Stimulated activated CD8-positive, alpha-beta memory T cell treated with anti-CD3 and anti-CD28 coated beads, Interleukin-2, amount 100 ng/mL, for 48 hours (primary cell): ENCODE results near the gene CUL1.

Source experiments
- DNase-seq, 2 donors: peaks; one replicate each; pipeline ENCODE4 v3.0.0-alpha.2; 2020; ENCODE audit warnings: low read depth in 2 of 2

CUL1 gene

DNA sequence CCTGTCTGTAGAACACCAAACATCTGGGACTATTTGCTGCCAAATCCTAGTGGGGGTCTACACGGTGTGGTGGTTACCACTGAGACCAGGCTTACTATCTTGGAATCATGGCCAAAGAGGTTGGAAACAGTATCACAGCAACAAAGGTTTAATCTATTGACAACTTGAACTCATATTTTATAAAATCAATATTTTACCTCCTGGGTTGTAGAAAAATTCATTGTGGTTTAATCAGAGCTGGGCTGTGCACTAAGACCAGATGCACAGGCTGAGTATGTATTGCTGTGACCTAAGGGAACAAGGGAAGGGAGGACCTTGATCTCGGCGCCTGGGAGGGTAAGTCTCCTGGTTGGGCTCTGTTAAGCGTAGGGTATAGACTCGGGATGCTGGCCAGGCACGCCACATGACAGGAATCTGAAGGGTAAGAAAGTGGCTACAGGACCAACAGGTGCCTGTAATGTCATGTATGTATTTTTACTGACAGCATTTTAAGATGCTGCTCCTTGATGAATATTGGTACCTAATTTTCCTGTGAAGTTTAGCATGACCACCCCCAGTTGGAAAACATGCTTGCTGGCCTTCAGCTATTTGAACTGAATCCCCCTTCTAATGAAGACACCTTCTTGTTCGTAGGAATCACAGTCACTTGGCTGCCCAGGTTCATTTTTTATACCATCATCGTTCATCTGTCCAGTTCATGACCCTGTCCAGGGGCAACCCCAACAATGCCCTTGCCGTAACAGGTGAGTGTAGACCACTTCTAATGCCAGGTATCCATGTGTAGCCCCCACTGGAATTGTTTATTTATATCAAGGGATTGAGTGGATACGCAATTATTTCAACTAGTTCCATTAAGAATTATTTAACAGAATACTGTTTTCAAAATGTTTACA is 105.9 kb downstream of the CUL1 start:
- DNase-seq, result no peak

DNA sequence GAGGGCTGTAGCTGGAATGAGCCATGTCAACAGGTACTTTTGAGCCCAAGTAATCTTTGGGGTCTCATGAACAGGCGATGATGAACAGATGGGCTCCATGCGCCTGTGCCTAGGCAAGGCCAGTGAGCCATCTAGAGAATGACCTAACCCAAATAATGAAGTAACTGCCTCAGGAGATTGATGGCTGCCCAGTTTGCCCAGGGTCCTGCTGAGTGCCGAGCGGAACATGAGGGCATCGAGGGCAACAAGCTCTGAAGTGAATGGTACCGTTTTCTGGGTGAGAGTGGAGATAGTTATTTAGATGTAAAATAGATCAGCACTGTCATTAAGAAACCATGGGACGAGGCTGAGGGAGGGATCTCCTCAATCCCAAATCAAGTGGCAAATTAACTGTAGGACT is 107.5 kb downstream of the CUL1 start:
- DNase-seq, result no peak

DNA sequence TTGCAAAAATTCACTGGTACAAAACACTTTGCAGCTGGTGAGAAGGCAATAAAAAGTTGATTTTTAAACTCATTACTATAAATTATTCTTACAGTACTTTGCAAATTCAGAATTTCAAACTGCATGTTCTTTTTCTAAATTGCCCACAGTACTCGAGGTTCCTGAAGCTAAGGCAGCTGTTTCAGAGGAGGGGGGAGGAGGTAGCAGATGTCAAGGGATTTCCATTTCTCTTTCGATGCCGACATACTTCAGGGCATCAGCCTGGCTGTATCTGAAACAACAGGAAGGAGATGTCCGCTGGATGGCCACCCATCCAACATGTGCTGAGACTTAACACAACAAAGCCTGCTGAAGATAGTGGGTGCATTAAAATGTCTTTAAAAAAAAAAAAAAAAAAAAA is 108.7 kb downstream of the CUL1 start:
- no peak for DNase-seq

DNA sequence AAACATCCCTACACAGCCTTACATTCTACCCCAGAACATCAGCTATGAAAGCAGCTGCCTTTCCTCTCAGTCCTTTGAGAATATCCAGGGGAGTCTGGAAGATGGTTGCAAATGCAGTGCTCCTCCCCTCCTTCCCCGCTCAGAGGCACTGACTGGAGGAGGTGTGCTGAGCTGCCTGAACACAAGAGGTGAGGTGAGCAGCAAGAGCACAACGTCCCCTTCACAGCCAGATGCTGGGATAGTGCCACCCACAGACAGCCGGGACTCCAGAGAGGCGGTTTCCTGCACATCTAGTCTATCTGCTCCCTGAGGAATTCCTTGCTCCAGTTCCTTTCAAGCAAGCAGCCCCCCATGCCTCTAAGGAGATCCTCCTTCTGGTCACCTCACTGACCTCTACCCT is 111.2 kb downstream of the CUL1 start:
- DNase-seq, result no peak

DNA sequence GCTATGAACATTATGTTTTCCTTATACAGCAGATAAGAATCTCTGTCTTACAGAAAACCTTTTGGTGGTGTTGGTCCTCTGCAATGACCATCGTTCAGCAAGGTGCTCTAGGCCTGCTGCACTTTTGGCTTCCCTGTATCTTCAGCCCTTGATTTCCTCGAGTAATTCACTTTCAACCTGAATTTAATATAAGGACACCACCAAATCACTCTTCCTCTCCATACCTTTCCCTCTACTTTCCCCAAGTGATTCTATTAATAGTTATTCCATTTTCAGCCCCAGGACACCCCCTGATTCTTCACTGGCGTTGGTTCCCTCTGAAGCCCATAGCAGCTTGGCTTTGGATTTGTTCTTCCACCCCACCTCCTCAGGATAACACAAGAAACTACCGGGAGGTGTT is 113.2 kb downstream of the CUL1 start:
- DNase-seq, result no peak

DNA sequence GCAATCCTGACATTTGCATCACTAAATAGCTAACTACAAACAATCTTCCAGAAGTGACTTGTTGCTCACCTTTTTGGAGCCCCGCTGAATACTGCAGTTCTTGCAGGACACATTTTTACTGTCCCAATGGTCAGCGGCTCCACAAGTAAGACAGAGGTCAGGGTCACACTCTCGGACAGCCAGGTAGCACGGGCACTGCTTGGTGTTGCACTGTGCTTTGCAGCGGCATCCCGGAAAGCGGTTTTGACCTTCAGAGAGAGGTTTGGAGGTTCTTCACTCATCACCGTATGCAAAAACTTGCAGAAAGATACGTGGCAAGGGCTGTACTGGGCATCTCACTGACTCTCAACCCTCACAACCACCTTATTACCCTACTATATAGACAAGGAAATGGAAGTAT is 115.2 kb downstream of the CUL1 start:
- DNase-seq, result no peak

DNA sequence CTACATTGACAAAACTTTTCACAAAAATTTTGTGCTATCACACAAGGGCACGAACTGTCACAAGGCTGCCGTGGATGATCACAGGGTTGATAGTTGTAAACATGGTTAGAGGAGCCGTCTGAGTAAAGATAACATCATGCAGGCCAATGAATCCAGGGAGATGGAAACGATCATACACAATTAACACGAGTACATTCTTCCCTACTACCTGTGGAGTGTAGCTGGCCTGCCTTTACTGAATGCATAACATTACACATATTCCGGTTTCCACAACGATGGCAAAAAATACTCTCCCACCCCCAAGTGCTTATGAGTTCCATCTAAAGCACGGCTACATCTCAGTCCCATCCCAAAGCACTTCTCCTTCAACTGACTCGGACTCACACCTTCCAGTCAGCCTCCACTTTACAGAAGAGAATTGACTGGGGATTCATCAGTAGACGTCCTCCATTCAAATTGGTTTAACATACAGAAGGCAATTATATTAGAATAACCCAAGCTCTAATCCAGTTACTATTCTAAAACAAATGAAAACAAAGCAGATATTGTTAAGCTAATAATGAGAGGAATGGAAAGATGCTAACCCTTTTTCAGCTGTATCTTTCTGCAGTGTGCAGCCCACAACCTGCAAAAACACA is 116.3 kb downstream of the CUL1 start:
- DNase-seq, result no peak

DNA sequence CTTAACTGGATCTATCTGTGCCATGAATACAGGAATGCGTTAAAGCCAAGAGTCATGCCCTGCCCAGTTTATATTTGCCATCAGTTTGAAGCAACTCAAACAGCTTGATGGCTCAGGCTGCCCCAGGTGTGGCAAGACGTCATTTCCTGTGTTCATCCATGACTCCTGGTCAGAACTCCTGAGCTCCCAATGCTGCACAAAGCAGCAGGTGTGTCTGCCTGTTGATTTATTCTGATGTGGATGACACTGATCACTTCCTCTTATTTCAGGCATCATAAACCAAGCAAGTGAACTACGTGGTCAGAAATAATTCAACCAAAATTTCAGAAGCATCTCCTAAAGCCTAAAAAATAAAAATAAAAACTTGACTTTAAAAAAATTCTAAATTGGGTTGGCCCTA is 116.9 kb downstream of the CUL1 start:
- DNase-seq, result no peak

DNA sequence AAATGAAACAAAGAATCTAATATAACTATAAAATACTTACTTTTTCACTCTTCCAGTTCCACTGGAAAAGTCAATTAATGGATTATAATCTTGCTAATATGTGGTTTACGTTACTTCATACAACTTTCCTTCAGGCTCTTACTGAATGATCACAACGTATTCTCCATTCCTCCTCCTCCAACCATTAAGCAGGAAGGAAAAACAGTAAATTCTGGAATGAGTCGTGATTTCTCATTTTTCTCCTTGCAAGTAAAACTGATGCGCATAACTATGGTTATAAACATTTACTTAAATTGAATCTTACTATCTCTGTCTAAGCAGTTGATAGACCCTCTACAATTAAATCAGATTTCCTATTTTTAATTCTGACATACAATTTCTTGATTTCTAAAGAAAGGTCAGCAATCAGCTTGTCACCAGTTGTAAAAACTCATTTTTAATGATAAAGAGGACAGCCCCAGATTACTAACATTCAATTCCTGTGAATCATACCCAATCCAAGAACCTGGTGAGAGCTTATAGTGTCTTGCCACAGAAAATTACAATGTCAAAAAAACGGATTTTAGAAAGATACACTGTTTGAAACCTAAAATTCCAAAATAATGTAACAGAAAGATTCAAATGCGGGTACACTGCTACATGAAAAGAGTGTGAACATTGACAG is 121.1 kb downstream of the CUL1 start:
- DNase-seq, result no peak

DNA sequence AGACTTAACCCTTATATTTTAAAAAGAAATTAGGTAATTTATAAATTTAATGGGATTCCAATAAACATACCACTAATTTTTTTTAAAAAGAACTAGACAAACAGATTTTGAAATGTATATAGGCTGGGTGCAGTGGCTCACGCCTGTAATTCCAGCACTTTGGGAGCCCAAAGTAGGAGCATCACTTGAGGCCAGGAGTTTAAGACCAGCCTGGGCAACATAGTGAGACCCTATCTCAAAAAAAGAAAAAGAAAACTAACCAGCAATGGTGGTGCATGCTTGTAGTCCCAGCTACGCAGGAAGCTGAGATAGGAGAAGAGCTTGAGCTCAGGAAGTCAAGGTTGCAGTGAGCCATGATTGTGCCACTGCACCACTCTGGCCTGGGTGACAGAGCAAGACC is 122.7 kb downstream of the CUL1 start:
- DNase-seq, result no peak

DNA sequence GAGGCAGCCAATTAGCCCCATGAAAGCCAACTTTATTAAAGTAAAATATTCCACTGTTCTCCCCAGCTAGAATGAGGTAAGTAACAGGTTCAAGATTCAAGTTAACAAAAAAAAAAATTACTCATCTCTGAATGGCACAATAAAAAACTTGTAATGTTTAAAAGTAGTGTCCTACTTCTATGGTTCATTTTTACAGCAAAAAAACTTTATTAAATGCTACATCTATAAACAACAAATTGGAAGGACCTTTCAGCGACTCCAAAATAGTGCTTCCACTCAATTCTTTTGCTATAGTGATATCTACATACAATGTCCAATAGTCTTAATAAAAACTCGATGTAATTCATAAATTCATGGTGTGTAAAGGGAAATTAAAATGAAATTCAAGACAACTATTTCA is 126.2 kb downstream of the CUL1 start:
- no peak for DNase-seq

DNA sequence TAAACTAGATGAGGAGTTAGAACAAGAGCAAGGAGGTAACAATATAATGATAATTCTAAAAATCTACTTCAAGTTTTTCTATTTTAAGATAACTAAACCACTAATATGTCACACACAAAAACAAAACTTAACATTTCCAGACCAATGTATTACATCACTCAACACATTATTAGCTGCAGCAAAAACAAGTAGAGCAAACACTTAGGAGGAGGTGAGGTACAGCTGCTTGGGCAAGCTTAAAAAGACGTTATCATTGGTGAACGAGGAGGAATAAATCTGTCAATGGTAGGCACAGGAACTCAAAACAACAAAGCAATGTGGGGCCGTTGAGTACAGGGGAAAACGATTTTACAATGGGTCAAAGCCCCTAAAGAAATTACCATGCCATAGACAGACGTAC is 126.6 kb downstream of the CUL1 start:
- no peak for DNase-seq

DNA sequence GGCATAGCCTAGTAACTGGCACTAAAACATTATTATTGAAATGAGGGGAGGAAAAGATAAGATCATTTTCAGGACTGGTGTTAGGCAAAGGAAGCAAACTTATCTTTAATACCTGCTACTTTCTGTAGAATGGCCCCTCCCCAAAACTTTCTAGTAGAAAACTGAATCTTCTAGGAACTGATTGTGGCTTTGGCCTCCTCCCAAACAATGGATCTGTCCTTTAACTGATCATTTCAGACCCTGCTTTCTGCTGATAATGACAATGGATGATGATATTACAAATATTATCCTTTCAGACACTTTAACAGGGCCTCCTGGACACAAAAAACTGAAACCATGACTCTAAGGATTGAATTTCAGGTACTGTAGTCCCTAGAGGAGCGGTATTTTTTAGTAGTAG is 130.3 kb downstream of the CUL1 start:
- no peak for DNase-seq

DNA sequence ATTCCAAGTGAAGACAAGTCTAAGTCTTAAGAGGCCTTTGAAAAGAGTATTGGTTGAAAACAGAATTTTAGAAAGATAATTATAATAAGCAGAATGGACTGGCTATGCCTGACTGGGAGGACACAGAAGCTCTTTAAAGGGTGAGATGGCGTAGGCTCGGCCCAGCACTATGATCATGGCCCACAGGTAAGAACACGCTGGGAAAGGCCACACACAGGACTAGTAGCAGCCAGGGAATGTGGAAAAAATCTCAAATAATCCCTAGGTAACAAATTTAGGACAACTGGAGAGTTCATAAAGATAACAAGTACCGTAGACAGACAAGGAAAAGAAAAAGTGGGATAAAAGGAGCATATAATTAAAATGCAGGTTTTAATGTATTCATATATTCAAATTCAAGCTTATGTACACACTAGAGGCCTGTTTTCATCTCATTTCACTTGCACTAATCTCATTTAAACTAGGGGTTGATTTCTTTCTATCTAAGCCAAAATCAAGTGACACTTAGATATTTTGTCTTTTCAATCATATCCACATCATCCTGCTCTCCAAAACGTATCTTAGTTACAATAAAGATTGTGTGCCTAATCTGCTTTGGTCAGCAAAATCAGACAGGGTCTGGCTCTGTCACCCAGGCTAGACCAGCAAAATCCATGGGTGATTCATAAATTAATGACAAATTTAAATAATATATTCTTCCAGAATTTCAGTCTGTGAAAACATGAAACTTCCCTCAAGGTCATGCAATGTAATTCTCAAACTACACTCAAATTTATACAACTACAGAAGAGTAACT is 132.4 kb downstream of the CUL1 start:
- DNase-seq, result no peak

DNA sequence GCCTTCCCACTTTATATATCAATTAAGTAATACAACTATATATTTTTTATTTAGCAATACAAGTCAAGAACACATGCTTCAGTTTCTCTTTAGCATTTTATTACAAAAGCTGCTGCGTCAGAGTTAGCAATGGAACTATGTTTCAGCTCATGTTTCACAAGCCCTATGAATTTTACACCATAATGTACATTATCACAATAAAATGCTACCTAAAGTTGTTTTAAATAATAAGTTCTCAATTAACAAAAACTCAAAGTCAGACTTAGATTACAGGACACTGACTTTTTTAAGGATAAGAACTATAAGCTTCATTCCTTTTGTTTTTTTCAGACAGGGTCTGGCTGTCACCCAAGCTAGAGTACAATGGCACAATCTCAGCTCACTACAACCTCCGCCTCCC is 133.1 kb downstream of the CUL1 start:
- no peak for DNase-seq

DNA sequence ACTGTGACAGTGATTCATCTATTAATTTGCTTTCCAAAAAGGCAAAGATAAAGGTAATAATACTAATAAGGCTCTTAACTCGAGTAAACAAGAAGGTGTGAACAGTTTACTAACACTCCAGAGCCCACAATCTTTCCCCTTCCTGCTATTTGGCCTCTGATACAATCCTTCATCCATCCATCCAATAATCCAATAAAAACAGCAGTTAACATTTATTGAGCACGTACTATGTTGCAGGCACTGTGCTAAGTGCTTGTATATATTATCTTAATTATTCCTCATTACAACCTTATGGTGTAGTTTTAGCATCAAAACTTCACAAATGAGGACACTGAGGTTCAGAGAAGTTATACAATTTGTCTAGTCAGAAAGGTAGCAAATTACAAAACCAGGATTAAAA is 135.9 kb downstream of the CUL1 start:
- DNase-seq, result no peak

DNA sequence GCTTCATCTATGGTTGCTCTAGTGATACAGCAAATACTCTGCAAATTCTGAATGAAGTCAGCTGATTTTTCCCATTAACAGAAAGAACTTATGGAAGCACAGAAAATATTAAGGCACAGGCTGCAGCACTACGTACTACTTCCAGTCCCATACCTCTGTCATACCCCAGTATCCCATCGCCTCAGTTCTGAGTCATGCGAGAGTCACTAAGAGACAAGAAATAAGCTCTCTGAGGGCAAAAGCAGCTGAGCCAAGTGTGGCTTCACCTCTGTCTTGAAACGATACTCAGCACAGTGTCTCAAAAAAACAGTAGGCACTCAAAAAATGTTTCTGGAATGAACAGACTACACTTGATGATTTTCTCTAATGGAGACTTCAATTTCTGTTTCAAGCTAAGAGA is 137.2 kb downstream of the CUL1 start:
- DNase-seq, result no peak

DNA sequence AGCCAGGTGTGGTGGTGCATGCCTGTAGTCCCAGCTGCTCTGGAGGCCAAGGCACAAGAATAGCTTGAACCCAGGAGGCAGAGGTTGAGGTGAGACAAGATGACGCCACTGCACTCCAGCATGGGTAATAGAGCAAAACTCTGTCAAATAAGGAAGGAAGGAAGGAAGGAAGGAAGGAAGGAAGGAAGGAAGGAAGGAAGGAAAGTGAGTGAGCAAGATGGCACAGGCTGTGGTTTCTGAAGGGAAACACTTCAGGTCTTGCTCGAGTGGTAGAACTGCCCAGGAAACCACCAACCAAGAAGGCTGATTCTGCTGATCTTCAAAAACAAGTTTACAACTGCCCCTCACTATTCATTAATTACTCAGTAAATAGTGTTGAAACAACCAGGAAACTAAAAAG is 140.2 kb downstream of the CUL1 start:
- DNase-seq, result no peak

DNA sequence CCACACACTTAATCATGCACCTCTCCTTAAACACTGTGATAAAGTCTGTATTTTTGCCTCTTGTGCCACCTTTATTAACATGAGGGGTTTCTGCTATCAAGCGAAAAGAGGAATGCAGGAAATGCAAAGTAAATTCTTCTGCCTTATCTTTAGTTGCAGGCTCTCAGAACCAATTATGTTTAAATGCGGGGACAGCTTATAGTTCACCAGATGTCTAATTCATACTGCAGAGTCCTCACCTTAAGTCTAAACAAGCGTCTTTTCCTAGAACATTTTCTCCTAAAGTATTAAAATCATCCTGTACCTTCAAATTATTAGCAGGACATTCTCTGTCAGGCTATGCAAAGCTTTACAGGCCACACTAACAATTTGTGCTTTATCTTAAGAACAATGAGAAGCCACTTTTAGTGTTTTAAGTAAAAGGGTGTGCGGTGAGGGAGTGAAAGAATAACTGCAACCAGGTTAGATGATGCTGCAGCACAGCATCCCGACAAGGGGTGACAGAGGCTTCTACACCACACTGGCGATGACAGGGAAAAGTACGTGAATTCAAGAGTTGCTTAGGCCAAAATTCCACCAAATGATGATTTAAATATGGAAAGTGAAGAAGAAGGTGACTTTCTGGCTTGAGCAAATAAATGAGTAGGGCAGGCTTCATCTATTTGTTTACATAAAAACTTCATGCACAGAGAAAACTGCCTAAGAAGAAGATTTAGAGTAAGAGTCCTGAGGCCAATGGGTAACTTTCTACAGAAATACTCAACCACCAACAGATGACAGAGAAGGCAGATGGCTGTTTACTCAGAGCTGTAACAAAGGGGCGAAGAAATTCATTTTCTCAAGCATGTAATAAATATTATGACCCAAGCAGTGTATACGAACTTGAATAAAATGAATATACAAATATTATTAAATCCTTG is 149.4 kb downstream of the CUL1 start:
- DNase-seq, result no peak

DNA sequence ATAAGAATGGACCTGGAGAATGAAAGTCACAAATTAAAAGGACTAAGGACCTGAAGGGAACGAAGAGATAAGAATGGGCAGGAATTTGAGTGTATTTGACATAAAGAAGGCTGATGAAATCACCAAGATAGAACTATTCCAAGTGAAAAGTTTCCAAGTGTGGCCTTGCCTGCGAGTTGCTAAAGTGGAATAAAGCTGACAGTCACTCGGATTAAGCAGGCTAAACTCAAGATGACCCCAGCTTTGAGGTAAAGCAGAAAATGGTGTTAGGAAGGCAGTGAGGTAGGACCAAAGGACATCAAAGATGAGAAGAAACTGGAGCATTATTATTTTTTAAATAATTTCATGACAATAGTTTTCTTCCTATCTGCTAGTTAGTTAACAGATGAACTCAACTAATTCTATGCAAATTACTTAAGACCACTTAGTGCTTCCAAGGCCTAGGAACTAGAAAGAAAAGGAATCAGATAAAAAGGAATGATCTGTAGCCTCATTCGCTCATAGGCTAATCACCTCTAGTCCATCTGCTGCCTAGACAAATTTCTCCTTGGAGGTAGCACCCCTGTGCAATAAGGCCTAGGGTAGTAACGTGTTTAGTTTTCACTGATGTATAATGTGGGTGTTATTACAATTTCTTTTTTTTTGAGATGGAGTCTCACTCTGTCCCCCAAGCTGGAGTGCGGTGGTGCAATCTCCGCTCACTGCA is 150.8 kb downstream of the CUL1 start:
- no peak for DNase-seq
